HK-2 (cell line): ENCODE results near the gene MEIOSIN.
"Not testable (repeated sequence)": the region's sequence is repeated elsewhere in the genome, so short reads cannot be mapped to it uniquely, and the experiment has no call there.

Experiments
- DNase-seq: peaks from one replicate; pipeline ENCODE4 v3.0.0-alpha.2; 2018; ENCODE audit not compliant: unreplicated experiment

The MEIOSIN gene

GRCh38 chr19:45717983-45718650 is 15.1 kb upstream of the MEIOSIN start:
- DNase-seq, result no peak

GRCh38 chr19:45720065-45720464 is 13.2 kb upstream of the MEIOSIN start:
- not testable (repeated sequence) for DNase-seq

- not testable (repeated sequence) for DNase-seq
Measured at GRCh38 chr19:45728683-45729082, 4.6 kb upstream of the MEIOSIN start.

GRCh38 chr19:45729800-45730290 is 3.4 kb upstream of the MEIOSIN start:
- peak; percentile 24 for DNase-seq

- peak; percentile 97 for DNase-seq
Measured at GRCh38 chr19:45730368-45731288, 2.6 kb upstream of the MEIOSIN start, which contains the start of gene FBXO46. Gene FBXO46, minus strand, starts transcription at chr19:45730896. Its CDS starts 17,401 bp downstream, at chr19:45713495.

GRCh38 chr19:45739498-45740439 is 6.5 kb downstream of the MEIOSIN start:
- DNase-seq, result no peak

- DNase-seq, result no peak
Measured at GRCh38 chr19:45742969-45743368, 9.7 kb downstream of the MEIOSIN start.

- no peak for DNase-seq
Measured at GRCh38 chr19:45745606-45746005, 12.4 kb downstream of the MEIOSIN start.

GRCh38 chr19:45746866-45747265 is 13.6 kb downstream of the MEIOSIN start:
- no peak for DNase-seq

- no peak for DNase-seq
Measured at GRCh38 chr19:45747513-45747912, 14.3 kb downstream of the MEIOSIN start.

GRCh38 chr19:45751483-45751882 is 18.2 kb downstream of the MEIOSIN start:
- not testable (repeated sequence) for DNase-seq

- DNase-seq, result no peak
Measured at GRCh38 chr19:45752639-45753038, 19.4 kb downstream of the MEIOSIN start.

GRCh38 chr19:45753548-45753947 is 20.3 kb downstream of the MEIOSIN start:
- DNase-seq, result no peak

GRCh38 chr19:45754323-45754722 is 21.1 kb downstream of the MEIOSIN start:
- no peak for DNase-seq

- no peak for DNase-seq
Measured at GRCh38 chr19:45757695-45758094, 24.5 kb downstream of the MEIOSIN start.

GRCh38 chr19:45758921-45759320 is 25.7 kb downstream of the MEIOSIN start:
- DNase-seq, result no peak

GRCh38 chr19:45761714-45762113 is 28.5 kb downstream of the MEIOSIN start:
- DNase-seq, result no peak

- no peak for DNase-seq
Measured at GRCh38 chr19:45762870-45763631, 29.8 kb downstream of the MEIOSIN start.

- DNase-seq, result no peak
Measured at GRCh38 chr19:45763691-45764294, 30.6 kb downstream of the MEIOSIN start.

- no peak for DNase-seq
Measured at GRCh38 chr19:45764475-45764874, 31.2 kb downstream of the MEIOSIN start.
